HuH-7 (cell line): ENCODE measurements around the gene TPRG1.
"Not testable (repeated sequence)": the region's sequence is repeated elsewhere in the genome, so short reads cannot be mapped to it uniquely, and the experiment has no call there.

Experiments used
- DNase-seq: peaks from one replicate; pipeline ENCODE4 v3.0.0; 2011; ENCODE audit warnings: low spot score

The TPRG1 gene

GRCh38 chr3:189316296-189317019 is 144.7 kb downstream of the TPRG1 start:
- peak; percentile 21 for DNase-seq

DNA sequence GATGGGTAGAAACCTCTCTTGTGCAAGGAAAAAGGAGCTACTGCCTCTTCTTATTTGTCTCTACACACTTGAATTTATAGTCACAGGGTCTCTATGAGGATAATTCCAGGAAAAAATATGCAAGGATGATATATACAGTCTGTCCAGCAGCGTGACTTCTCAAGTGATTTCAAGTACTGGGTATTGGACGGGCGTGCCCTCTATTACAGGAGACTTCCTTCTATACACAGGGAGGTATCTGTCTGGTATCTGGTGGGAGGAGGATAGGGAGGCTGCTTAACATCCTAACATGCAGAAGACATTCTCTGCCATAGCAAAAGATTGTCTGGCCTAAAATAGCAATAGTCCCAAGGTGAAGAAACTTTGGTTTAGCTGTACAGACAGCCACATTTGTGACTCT is 146.1 kb downstream of the TPRG1 start:
- no peak for DNase-seq

- DNase-seq, result no peak
Observed at GRCh38 chr3:189320511-189320910, 148.7 kb downstream of the TPRG1 start.

DNA sequence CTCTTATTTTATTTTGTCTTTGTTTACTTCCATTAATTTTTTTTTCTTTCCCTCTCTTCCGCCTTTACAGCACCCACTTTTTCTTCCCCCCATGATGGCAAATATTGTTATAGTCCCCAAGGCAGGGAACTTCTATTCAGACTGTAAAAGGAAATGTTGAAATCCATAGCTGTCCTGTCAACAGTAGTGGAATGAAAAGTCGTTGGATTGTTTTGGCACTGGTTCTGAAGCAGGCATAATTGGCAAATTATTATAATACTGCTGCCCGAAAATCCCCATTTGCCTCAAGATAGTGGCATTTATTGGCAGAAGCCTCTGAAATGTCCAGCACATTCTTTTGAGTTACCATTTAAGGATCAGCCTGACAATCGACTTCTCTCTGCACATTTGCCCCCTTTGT is 150.6 kb downstream of the TPRG1 start:
- DNase-seq, result no peak

DNA sequence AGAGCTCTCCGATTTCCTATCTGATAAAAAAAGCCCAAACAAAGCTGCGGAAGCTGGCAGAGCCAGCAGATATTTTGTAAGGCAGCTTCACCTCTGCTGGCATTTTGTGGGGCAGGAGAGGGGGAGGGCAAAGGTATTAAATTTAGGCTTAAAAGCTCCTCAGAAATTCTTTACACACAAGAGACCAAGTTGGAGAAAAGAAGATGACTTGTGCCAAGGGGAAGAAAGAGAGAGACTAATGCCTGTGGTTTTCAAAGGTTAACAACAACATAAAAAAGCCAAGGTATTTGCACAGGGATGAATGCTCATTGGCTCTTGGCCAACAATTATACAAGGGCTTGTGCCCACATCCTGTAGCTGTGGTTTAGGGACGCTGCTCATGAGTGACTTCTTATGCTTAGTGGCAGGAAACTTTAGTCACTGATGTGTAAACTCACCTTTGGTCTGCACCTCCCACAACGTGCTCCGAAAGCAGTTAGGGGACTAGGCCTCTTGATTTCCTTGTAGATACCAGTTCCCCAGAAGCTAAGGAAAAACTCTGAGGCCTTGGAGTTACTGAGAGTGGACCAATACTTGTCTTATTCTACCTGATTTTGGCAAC is 152.9 kb downstream of the TPRG1 start:
- peak; percentile 20 for DNase-seq

DNA sequence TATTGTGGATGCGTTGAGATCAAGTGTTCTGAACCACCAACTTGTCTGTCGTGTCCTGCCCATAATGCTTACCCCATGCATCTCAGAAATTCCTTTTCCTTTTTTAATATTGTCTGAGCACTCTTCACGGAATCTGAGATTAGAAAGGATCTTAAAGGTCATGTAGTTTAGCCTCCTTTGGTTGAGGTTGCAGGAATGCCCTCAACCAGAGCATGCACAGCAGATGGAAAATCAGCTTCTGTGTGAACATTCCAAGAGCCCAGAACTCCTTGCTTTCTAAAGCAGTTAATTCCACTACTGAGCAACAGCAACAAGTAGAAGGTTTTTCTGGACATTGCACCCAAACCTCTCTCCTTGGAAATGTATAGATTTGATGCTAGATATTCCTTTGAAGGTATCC is 153.7 kb downstream of the TPRG1 start:
- DNase-seq, result no peak

DNA sequence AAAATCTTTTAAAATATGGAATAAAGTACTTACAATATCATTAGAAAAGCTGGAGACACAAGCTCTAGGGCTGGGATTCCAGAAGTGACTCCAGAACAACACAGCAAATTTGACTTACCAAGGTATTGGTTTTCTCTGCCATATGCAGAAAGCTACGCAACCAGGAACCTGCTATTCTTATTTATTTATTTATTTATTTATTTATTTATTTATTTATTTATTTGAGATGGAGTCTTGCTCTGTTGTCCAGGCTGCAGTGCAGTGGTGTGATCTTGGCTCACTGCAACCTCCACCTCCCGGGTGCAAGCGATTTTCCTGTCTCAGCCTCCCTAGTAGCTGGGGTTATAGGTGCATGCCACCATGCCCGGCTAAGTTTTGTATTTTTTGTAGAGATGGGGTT is 157.9 kb downstream of the TPRG1 start:
- DNase-seq, result not testable (repeated sequence)

GRCh38 chr3:189330066-189330465 is 158.3 kb downstream of the TPRG1 start:
- no peak for DNase-seq

GRCh38 chr3:189331002-189331418 is 159.2 kb downstream of the TPRG1 start:
- no peak for DNase-seq

DNA sequence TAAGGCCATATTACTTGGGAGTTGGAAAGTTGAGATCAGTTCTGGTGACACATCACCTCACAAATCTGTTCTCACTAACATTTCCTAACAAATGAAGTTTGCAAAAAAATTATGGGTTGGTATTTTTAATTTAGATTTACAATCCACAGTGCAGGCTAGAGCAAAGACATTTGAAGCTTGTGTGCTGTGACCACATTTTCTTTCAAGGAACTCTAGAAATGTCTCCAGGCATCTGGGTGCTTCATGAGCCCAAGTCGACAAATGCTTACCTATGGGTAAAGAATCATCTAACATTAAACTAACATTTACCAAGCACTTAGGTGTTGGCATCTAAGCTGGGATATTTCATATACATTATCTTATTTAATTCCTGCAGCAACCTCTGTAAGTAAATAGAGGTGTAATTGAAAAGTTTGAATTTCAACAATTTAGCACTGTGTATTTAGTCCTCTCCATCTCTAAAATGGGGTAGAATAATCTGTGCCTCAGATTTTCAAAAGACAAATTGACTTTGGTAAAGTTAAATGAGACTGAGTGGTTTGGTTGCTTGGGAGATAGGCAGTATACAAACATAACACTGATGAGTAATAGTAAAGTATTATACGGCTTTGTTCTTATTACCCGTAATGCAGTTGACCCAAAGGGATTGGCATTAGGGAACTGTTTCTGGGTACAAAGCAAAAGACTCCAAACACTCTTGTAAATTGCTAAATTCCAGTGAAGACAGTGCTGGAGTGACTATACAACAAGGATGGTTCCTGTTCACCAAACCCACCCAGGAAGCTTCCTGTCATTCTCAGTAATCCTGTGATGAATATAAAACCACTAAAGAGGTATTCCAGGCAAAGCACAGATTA is 162.5 kb downstream of the TPRG1 start:
- no peak for DNase-seq

GRCh38 chr3:189337673-189338091 is 165.9 kb downstream of the TPRG1 start:
- DNase-seq, result no peak

- DNase-seq, result no peak
Observed at GRCh38 chr3:189338366-189338765, 166.6 kb downstream of the TPRG1 start.

GRCh38 chr3:189339996-189340395 is 168.2 kb downstream of the TPRG1 start:
- no peak for DNase-seq

DNA sequence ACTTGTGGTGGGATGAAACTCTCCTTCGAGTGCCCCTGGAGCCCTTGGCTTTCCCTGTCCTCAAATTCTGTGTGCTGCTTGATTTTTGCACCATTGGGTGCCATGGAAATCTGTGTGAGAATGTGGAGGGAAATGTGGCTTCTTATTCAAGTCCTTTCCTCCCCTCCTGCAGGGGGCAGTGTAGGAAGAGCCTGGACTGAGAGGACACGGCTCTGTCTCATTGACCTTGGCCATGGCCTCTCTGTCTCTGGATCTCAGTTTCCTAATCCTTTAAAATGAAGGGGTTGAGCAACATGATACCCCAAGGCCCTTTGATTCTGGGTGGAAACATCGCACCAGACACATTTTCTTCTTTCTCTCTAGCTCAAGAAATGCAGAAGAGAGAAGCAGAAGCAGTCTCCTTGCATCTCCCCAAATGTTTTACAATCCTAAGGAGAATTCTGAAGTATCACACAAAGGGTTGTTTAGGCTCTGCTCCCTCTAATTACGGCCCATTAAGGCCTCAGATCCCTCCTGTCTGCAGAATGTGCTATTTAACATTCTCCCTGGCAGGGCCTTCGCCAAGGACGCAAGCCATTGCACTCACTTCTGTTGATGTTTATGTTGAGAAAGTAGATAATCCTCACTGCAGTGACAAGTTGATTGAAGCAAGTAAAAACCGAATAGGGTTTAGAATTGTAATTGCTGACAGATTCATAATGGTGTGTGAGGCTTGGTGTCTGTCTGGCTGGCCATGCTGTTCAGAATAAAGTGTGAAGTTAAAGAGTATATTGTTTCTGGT is 169.1 kb downstream of the TPRG1 start:
- no peak for DNase-seq

DNA sequence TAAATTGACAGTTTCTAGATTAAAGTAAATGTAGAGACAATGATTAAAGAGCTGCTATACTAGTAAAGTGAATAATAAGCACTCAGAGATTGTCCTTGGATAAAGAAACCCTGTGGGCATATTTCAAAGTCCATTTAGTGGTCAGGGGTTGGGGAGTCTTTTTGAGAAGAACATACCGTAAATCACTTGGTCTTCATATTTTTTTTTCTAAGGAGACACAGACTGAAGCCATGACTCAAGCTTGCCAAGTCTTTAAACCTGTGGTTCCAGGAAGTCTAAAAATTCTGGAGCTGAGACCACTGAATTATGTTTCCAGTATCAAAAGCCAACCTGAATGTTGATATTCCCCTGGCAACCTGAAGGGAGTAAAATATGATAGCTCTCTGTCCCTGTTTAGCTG is 171.0 kb downstream of the TPRG1 start:
- DNase-seq, result no peak

DNA sequence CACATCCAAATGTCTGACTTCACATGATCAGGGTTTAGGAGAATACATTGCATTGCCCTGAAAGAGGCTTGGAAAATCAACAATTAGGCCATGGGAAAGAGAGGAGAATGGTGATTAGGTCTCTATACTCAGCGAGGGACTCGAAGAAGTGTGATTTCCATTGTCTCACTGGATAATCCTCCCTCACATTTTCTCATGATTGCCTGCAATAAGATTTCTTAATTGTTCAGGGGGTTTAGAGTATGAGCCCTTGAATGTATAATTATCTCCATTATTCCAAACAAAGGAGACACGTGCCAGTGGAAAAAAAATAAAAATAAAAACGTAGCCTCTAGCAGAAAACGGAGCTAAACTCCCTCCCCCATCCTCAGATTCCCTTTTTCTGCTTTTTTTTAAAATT is 173.2 kb downstream of the TPRG1 start:
- no peak for DNase-seq

DNA sequence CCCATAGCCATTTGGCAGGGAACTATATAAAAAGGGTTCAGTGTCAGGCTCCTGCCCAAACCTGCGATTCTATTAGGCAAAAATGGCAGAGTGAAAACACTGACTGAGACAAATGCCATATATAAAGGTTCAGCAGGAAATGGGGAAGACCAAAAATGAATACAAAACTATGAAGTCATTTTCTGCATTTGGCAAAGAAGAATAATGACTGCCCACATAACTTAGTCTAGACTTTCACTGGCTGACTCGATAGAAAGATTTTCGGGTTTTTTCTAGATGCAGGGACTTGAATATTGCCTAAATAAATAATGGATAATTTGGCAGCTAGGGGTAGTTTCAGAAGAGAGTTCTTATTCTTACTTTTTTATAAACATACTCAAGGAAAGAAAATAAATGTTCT is 178.0 kb downstream of the TPRG1 start:
- no peak for DNase-seq

GRCh38 chr3:189353318-189353965 is 181.7 kb downstream of the TPRG1 start:
- DNase-seq, result no peak

DNA sequence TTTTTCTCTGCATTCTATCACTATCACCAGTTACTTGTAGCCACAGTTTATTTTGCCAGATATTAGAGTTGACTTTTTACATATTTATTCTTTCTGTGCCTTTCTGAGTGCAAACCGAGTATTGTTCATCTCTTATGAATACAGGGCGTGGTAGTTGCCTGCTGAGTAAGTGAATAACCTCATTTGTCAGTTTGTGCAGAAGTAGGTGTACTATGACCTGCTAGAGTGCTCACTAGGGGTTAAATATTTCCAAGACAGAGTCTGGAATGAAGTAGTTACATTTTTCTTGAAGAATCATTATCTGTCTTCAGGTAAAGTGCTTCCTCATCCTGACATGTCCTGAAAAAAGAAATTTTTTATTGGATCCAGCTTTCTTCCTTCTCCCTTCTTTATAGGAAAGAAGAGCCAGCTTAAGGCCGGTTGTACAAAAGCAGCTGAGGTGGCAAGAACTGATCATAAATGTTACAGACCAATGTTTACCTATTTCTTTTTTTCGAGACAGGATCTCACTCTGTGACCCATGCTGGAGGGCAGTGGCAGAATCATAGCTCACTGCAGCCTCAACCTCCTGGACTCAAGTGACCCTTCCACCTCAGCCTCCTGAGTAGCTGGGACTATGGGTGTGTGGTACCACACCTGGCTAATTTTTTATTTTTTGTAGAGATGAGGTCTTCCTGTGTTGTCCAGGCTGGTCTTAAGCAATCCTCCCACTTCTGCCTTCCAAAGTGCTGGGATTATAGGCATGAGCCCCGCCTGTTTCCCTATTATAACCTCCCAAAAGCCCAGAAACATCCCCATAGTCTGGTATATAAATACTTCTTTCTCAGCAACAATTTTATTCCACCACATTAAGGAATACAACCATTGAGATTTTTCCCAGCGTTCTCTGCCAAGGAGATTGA is 182.5 kb downstream of the TPRG1 start:
- peak; percentile 11 for DNase-seq

DNA sequence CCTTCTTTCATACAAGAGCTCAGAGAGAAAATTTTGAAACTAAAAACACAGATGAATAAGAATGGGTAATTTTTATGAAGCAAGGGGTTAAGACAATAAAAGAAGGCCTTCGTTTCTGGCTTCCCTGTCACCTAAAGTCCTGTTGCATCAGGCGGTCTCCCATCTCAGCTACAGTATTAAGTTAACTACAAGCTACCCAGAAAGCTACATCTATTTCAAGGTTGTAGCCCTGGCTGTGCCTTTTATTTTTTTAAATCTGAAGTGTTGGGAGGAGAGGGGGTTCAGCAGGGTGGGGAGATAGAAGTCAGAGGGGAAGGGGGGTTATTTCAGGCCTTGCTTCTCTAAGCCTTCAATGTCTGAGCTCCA is 183.3 kb downstream of the TPRG1 start:
- DNase-seq, result no peak
